ENCODE data around the gene CNOT11.
"Not testable (repeated sequence)": the region's sequence is repeated elsewhere in the genome, so short reads cannot be mapped to it uniquely, and the experiment has no call there.

Gene CNOT11

GRCh38 chr2:101310090-101310833 is 57.6 kb downstream of the CNOT11 start:
- no peak for DNase-seq (ENCODE audit: low spot score)

- DNase-seq (ENCODE audit: low spot score), result no peak
Measured at GRCh38 chr2:101310834-101311695, 58.4 kb downstream of the CNOT11 start.

GRCh38 chr2:101311696-101312017 is 59.0 kb downstream of the CNOT11 start:
- no peak for DNase-seq (ENCODE audit: low spot score)

GRCh38 chr2:101316568-101316967 is 63.9 kb downstream of the CNOT11 start:
- DNase-seq (ENCODE audit: low spot score), result not testable (repeated sequence)

Measured in COLO829 (cell line).